Measurements from ENCODE around the gene ESYT2.
"Not testable (repeated sequence)": the region's sequence is repeated elsewhere in the genome, so short reads cannot be mapped to it uniquely, and the experiment has no call there.

ESYT2 gene

DNA sequence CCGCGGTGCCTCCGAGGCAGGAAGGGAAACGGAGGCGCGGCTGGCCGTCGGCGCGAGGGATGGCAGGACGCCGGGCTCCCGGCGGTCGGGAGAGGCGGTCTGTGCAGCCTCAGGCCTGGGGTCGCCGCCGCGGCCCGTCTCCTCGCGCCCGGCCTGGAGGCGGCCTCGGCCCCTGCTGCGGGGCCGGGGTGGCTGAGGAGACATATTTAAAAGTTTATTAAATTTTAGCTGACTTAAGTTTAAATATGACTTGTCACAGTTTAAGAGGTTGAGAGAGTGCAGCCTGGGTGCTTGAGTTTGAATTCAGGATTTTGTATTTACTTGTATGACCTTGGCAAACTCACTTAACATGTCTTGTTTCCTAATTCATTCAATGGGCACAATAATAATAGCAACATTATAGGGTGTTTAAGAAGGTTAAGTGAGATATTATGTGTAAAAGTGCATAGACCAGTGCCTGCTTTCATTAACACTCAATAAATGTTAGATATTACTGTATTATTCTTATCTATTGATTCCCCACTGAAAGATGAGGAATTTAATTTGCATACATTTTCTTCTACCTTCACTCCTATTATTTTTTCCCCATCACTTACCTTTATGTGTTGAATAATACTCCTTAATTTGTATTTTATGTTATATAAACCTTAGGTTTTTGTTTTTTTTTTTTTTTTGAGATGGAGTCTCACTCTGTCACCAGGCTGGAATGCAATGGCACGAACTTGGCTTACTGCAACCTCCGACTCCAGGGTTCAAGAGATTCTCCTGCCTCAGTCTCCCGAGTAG is 27.8 kb upstream of the ESYT2 start:
- no peak for DNase-seq (ENCODE audit: low read depth)

DNA sequence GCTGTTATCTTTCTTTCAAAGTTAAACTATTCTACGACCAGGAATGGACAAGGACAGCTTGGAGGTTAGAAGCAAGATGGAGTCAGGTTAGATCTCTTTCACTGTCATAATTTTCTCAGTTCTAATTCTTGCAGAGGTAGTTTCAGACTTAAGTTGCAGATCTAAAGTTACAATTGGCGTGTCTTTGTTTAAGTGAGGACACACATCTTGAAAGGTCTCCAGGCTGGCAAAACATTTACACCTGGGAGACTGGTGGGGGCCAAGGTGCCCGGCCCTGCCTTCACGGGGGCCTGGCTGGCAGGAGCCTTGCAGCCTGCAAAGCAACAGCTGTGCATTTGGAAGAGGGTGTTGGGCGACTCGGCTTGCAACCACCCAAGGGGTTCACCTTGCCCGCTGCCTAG is 25.4 kb upstream of the ESYT2 start:
- no peak for DNase-seq (ENCODE audit: low read depth)

DNA sequence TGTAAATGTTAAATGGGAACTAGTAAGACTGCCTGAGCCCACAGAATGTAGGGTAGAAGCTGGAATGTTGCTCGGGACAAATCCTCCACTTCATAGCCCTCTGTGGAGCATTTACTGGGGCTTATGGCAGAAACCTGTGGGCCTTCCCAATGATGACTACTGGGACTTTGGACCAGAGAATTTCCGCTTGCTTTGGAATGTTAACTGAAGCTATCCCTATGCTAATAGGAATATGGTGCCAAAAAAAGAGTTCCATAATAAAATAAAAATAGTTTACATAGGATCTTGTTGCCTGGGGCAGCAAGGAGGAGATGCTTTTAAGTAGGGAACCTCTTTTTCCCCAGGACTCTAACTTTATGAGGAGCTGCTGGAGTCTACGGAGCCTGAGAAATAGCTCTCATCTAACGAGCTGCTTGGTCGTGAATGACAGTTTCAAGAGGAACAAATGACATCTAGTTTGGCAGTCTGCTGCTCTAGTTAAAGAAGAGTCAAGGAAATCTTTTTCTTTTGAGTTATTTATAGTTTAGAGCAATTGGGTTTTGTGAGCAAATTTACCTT is 21.3 kb upstream of the ESYT2 start:
- DNase-seq (ENCODE audit: low read depth), result no peak

DNA sequence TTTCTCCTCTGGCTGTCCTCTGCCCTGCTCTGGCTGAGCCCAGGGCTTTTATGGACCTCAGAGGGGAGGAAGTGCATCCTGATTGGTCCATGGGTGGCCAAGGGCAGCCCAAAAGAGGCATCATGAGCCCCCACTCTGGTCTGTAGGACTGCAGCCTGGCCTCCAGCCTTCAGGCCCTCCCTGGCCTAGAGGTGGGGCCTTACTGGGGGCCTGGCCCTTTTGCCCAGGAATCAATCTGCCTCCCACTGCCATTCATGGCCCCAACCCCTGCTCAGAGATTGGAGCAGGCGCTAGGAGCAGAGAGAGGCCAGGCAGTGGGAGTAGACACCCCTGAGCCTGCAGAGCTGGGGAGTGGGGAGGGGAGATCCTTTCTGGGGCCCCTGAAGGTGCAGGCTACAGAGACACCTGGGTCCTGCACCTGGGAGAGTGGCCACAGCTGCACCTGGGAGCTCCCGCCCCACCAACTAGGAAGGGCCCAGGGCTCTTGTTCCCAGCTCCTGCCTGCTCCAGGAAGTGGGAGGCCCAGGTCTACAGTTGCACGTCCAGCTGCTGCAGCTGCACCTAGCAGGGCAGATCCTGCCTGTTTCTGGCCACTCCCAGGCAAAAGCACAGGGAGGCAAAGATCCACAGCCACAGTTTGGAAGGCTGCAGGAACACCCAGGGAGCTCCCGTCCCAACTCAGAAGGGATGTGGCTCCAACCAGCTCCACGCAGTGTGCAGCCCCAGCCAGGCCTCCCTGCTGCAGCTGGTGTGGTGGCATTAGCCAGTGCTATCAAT is 20.6 kb upstream of the ESYT2 start:
- DNase-seq (ENCODE audit: low read depth), result no peak

GRCh38 chr7:158849442-158849767 is 20.1 kb upstream of the ESYT2 start:
- DNase-seq (ENCODE audit: low read depth), result no peak

DNA sequence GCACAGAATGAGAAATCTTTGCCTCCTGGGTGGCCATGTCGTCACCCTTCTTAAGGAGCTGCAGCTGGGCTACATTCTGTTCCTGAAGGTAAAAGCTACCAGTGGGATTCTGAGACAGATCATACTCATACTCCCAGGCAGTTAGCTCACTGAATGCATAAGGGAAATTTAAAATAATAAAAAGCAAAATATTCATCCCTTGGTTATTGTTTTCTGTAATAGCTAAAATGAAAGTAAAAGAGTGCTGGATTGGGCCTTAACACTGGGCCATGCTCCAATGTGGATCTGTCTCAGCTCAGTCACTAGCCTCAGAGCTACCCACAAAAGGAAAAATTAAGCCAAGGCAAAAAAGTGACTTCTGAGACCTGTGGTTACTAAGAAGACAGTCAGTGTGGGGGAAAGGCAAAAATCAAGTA is 18.1 kb upstream of the ESYT2 start:
- DNase-seq (ENCODE audit: low read depth), result no peak

DNA sequence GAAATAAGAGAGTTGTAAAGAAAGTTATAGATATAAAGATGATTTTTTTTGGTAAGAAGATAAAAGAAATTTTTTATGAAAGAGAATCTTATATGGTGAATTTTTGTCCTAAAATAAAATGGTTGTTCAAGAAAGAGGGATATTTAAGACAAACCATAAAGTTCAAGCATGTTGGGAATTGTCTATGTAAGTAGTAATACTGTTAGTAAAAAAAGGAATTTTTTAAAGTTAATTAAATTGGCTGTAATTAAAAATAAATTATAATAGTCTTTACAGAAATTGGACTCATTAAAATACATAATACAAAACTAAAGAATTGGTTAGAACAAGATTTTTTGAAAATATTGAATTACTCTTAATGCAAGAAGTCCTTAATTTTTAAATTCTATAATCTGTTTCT is 17.0 kb upstream of the ESYT2 start:
- no peak for DNase-seq (ENCODE audit: low read depth)

- no peak for DNase-seq (ENCODE audit: low read depth)
These were observed 14.5 kb upstream of the ESYT2 start for GRCh38 chr7:158843771-158844170.

DNA sequence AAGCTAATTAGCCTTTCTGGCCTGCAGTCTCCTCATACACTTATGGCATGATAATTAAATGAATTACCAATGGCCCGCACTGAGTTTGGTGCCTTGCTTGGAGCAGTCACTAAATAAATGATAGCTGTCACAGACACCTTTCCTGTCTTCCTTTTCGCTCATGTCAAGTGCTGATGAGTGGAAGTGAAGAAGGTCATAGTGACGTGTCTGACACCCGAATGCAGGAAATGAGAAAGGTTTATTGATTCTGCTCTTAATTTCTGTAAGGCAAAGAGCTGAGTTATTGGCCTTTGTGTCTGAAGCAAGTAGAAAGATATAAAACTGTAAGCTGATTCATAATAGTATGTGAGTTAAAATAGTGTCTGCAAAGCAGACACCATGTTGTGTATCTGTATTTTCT is 13.2 kb upstream of the ESYT2 start:
- DNase-seq (ENCODE audit: low read depth), result no peak

DNA sequence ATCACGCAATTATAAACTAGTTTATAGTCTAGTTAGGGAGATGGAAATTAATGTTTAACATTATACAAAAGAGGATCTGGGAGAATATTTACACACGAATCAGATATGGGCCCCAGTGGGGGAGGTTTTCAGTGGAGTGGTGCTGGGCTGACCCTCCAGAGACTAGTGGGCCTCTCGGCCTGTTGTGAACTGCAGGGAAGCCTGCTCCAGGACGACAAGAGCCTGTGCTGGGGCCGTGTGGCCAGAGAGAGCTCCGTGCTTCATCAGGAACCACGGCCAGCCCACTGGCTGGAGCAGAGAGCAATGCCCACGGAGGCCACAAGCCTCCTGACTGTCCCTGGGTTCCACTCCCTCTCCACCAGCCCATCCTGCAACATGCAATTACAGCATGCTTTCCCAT is 11.3 kb upstream of the ESYT2 start:
- DNase-seq (ENCODE audit: low read depth), result no peak

GRCh38 chr7:158839177-158839576 is 9.9 kb upstream of the ESYT2 start:
- not testable (repeated sequence) for DNase-seq (ENCODE audit: low read depth)

GRCh38 chr7:158837790-158838637 is 8.7 kb upstream of the ESYT2 start:
- DNase-seq (ENCODE audit: low read depth), result no peak

DNA sequence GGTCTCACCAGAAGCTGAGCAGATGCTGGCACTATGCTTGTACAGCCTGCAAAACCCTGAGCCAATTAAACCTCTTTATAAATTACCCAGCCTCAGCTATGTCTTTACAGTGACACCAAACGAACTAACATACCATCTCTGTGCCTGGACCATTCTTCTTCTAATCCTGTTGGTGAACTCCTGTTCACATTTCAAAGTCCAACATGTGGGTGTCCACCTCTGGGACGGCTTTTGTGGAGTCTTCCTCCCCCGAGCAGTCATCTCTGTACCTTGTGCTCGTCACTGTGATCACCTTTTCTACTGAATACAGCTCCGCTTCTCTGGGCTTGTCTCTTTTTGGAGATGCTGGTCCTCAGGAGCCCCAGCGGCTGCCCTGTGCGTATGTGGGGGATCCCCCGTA is 7.4 kb upstream of the ESYT2 start:
- no peak for DNase-seq (ENCODE audit: low read depth)

- no peak for DNase-seq (ENCODE audit: low read depth)
These were observed 5.8 kb upstream of the ESYT2 start for GRCh38 chr7:158834878-158835784.

GRCh38 chr7:158832994-158833393 is 3.7 kb upstream of the ESYT2 start:
- no peak for DNase-seq (ENCODE audit: low read depth)

- DNase-seq (ENCODE audit: low read depth), result no peak
These were observed 2.4 kb upstream of the ESYT2 start for GRCh38 chr7:158831738-158832091.

GRCh38 chr7:158830211-158830723 is 958 bp upstream of the ESYT2 start:
- DNase-seq (ENCODE audit: low read depth), result no peak

- DNase-seq (ENCODE audit: low read depth), result no peak
These were observed 328 bp downstream of the ESYT2 start for GRCh38 chr7:158829021-158829341.

DNA sequence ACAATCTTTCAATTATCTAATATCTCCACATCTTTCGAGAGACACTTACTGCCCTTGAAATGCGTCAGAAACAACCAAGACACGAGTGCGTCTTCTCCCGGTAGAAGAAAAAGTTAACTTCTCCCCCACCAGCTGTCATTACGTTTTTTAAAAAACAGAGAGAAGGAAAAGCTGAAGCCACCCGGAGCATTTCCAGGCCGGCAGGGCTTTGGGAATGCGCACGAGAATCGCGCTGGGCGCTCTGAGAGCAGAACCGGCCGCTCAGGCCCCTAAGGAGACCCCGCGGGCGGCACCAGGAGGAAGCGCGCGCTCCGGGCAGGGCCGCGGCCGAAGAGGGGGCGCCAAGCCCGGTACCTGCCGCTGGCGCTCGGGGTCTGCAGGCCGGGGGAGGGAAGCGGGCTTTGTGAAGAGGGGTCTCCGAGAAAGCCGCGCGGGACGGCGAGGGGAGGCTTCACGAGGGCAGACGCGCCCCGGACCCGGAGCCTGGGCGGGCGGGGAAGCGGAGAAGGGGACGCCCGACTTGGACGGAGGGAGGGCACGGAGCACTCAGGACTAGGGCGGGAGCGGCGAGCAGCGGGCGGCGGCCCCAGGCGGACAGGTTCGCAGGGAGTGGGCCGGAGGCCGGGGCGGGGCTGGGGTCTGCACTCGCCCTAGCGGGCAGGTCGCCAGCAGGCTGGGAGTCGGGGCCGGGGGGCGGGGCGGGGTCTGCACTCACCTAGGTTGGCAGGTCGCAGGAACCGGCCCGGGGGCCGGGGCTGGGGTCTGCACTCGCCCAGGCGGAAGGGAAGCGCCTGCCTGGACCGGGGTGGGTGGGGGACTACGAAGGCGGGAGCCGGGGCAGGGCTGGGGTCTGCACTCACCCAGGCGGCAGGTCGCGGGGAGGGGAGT is 932 bp downstream of the ESYT2 start:
- no peak for DNase-seq (ENCODE audit: low read depth)

DNA sequence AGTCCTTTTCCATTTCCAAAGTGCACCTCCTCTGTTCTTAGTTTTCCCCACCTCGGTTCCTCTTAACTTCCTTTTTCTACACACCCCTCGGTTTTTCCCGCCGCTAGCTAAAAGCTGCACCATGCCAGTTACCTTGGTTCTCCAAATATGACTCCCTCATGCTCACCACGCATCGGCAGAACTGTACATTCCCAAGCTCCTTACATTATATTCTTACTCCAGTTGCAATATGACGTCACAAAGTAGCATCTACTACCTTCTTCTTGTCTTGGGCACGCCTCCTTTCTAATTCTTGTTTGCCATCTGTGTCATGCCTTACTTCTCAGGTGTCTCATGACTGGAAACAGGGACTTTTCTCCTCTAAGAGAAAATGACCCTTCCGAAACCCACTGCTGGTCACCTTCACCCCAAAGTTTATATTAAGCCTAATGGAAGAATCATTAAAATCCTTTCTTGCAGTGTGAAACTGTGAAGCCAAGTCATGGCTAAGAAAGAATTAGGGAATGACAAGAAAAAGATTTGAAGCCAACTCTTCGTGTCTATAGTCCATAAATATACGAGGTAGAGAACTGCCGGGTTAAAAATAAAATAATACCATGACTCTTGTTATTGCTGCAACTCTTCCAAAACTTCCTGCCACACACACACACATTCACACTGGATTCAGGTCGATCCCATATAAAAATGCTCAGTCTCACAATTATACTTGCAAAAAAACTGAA is 1.7 kb downstream of the ESYT2 start:
- no peak for DNase-seq (ENCODE audit: low read depth)
